ENCODE data around the gene PPARD. TPM values are rescaled to one million over a fixed set of nuclear protein-coding genes. Genes with fewer than 3 reads are reported as not detected.
A peak's percentile ranks its signal among the peaks of the same experiment; 100 is the strongest.

PPARD gene
- total and polyA plus RNA-seq, 2 of the 13 experiments (the other 11 are each of a cell fraction or from before 2014, with no cell fraction given), result 6.1 to 13.3 TPM

- TF ChIP-seq ZFP91 (CRISPR knock-in tag; IDR thresholded peaks at IDR 0.05; ENCODE audit: borderline replicate concordance) (0 out of 2 replicates have a peak, but pooled peaks have one; percentile 25), ESRRA (CRISPR knock-in tag; IDR thresholded peaks at IDR 0.05; ENCODE audit: low read depth) (no peak), MAFG (CRISPR knock-in tag; IDR thresholded peaks at IDR 0.05) (no peak), POLR2G (IDR thresholded peaks at IDR 0.05; ENCODE audit: low read depth, low read length) (peak; percentile 37), ZNF407 (CRISPR knock-in tag; IDR thresholded peaks at IDR 0.05; ENCODE audit: not compliant biosample characterization) (no peak), RFXAP (CRISPR knock-in tag; IDR thresholded peaks at IDR 0.05; ENCODE audit: borderline replicate concordance) (0 out of 2 replicates have a peak, but pooled peaks have one; percentile 11), KLF6 (CRISPR knock-in tag; IDR thresholded peaks at IDR 0.05) (no peak), TRIM24 (CRISPR knock-in tag; IDR thresholded peaks at IDR 0.05) (no peak), ARID2 (CRISPR knock-in tag; IDR thresholded peaks at IDR 0.05; ENCODE audit: borderline replicate concordance) (peak; percentile 65; the same call in 1 of the 2 replicates)
- TF ChIP-seq, protein P1, sequence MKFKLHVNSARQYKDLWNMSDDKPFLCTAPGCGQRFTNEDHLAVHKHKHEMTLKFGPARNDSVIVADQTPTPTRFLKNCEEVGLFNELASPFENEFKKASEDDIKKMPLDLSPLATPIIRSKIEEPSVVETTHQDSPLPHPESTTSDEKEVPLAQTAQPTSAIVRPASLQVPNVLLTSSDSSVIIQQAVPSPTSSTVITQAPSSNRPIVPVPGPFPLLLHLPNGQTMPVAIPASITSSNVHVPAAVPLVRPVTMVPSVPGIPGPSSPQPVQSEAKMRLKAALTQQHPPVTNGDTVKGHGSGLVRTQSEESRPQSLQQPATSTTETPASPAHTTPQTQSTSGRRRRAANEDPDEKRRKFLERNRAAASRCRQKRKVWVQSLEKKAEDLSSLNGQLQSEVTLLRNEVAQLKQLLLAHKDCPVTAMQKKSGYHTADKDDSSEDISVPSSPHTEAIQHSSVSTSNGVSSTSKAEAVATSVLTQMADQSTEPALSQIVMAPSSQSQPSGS (CRISPR knock-in tag; IDR thresholded peaks at IDR 0.05), result 0 out of 2 replicates have a peak, but pooled peaks have one; percentile 48
- TF ChIP-seq, protein P2, sequence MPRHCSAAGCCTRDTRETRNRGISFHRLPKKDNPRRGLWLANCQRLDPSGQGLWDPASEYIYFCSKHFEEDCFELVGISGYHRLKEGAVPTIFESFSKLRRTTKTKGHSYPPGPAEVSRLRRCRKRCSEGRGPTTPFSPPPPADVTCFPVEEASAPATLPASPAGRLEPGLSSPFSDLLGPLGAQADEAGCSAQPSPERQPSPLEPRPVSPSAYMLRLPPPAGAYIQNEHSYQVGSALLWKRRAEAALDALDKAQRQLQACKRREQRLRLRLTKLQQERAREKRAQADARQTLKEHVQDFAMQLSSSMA (CRISPR knock-in tag; IDR thresholded peaks at IDR 0.05), result no peak
- TF ChIP-seq, protein P3, sequence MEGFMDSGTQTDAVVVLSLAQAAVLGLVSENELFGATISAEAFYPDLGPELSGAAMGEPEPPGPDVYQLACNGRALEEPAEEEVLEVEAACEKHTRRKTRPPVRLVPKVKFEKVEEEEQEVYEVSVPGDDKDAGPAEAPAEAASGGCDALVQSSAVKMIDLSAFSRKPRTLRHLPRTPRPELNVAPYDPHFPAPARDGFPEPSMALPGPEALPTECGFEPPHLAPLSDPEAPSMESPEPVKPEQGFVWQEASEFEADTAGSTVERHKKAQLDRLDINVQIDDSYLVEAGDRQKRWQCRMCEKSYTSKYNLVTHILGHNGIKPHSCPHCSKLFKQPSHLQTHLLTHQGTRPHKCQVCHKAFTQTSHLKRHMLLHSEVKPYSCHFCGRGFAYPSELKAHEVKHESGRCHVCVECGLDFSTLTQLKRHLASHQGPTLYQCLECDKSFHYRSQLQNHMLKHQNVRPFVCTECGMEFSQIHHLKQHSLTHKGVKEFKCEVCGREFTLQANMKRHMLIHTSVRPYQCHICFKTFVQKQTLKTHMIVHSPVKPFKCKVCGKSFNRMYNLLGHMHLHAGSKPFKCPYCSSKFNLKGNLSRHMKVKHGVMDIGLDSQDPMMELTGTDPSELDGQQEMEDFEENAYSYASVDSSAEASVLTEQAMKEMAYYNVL (CRISPR knock-in tag; IDR thresholded peaks at IDR 0.05; ENCODE audit: borderline replicate concordance), result 0 out of 2 replicates have a peak, but pooled peaks have one; percentile 11
These were observed 127.6 kb downstream of the PPARD start (continued) for GRCh38 chr6:35469751-35470662.

Measured in HepG2 (cell line).